SH-SY5Y (cell line): ENCODE results near the gene ZNF70.

Experiments used
- GATA2 ChIP-seq: IDR thresholded peaks from 2 replicates; pipeline ENCODE4 v1.6.1; 2011; ENCODE audit warnings: mild to moderate bottlenecking, low read depth, low read length
- GATA3 ChIP-seq: IDR thresholded peaks from 2 replicates; pipeline ENCODE4 v1.6.1; 2011; ENCODE audit warnings: low read depth, mild to moderate bottlenecking, low read length, moderate library complexity

- TF ChIP-seq GATA2 (no peak), GATA3 (no peak)
These were observed 1.0 kb downstream of the ZNF70 start for GRCh38 chr22:23749841-23750301.
